HepG2 (cell line): ENCODE data around the gene PPP1R7. TPM values are rescaled to one million over a fixed set of nuclear protein-coding genes. Genes with fewer than 3 reads are reported as not detected.

Experiments used
- DPF2 ChIP-seq: sonication (generic); formaldehyde crosslinking; IDR thresholded peaks from 2 replicates; pipeline ENCODE4 v1.4.0; 2020; ENCODE audit warnings: mild to moderate bottlenecking, low read depth, missing genetic modification reagents, borderline replicate concordance
- GABPA ChIP-seq, 2 experiments: IDR thresholded peaks; 2 replicates each; pipeline ENCODE4 v1.6.1; 2011 to 2016; ENCODE audit warnings: low read depth in 2 of 2, low read length in 1 of 2, missing biosample characterization in 1 of 2, missing genetic modification characterization in 1 of 2
- KLF13 ChIP-seq: sonication (generic); formaldehyde crosslinking; IDR thresholded peaks from 2 replicates; pipeline ENCODE4 v1.4.0; 2020; ENCODE audit warnings: mild to moderate bottlenecking, missing genetic modification reagents
- NFE2 ChIP-seq: sonication (generic); formaldehyde crosslinking; IDR thresholded peaks from 2 replicates; pipeline ENCODE4 v1.4.0; 2020; ENCODE audit warnings: missing genetic modification reagents
- REPIN1 ChIP-seq: sonication (generic); formaldehyde crosslinking; IDR thresholded peaks from 2 replicates; pipeline ENCODE4 v1.8.0; 2022; ENCODE audit warnings: missing genetic modification reagents, low read depth, mild to moderate bottlenecking, borderline replicate concordance
- SRSF4 ChIP-seq: fragments of 200-400 bp; formaldehyde crosslinking; IDR thresholded peaks from one replicate; pipeline ENCODE4 v1.6.1; 2018; ENCODE audit warnings: mild to moderate bottlenecking, low read depth, low read length, moderate library complexity; ENCODE audit not compliant: poor library complexity, severe bottlenecking
- TCF7 ChIP-seq: sonication (generic); IDR thresholded peaks from 2 replicates; pipeline ENCODE4 v1.6.1; 2016; ENCODE audit warnings: antibody characterized with exemption, low read depth
- U2AF2 ChIP-seq: fragments of 200-400 bp; formaldehyde crosslinking; IDR thresholded peaks from 2 replicates; pipeline ENCODE4 v1.6.1; 2017; ENCODE audit warnings: low read depth, mild to moderate bottlenecking, low read length
- ZNF317 ChIP-seq: sonication (generic); formaldehyde crosslinking; IDR thresholded peaks from 2 replicates; pipeline ENCODE4 v1.5.0; 2020; ENCODE audit warnings: mild to moderate bottlenecking, missing genetic modification reagents
- ZNF552 ChIP-seq: sonication (generic); formaldehyde crosslinking; IDR thresholded peaks from 2 replicates; pipeline ENCODE4 v1.9.0; 2022; ENCODE audit warnings: missing genetic modification reagents, mild to moderate bottlenecking, borderline replicate concordance
- ZNF607 ChIP-seq: sonication (generic); formaldehyde crosslinking; IDR thresholded peaks from 2 replicates; pipeline ENCODE4 v1.5.1; 2020; ENCODE audit warnings: missing genetic modification reagents, mild to moderate bottlenecking, borderline replicate concordance
- ZNF674 ChIP-seq: sonication (generic); formaldehyde crosslinking; IDR thresholded peaks from 2 replicates; pipeline ENCODE4 v1.5.0; 2020; ENCODE audit warnings: low read depth, mild to moderate bottlenecking, missing genetic modification reagents
- polyA plus RNA-seq, 8 experiments: library from polyadenylated mRNA; depleted of rRNA in 3 of 8; stranded (reverse) in 7 of 8; unstranded in 1 of 8; fragments of >200 nt; fragmentation: Illumina TruSeq in 4 of 8; extraction: Trizol in 4 of 8; gene quantifications; 2 replicates each; pipeline versions ENCODE4 v1.2.1 to v1.2.3, GENCODE V29; 2011 to 2016; ENCODE audit warnings: low read depth in 4 of 8, missing spikeins in 1 of 8, mixed read lengths in 1 of 8; ENCODE audit not compliant: insufficient read depth in 1 of 8
- total RNA-seq, 5 experiments: library from RNA; depleted of rRNA; stranded (reverse); fragments of >200 nt; fragmentation: Illumina TruSeq; extraction: Trizol; gene quantifications; 2 replicates each; pipeline ENCODE4 v1.2.3, GENCODE V29; 2016; ENCODE audit warnings: low read depth in 1 of 5
- TF ChIP-seq, protein P1 (sequence below): sonication (generic); formaldehyde crosslinking; IDR thresholded peaks from 2 replicates; pipeline ENCODE4 v1.5.1; 2020; ENCODE audit warnings: missing genetic modification reagents, mild to moderate bottlenecking, borderline replicate concordance
- TF ChIP-seq, protein P2 (sequence below): sonication (generic); formaldehyde crosslinking; IDR thresholded peaks from 2 replicates; pipeline ENCODE4 v1.4.0; 2020; ENCODE audit warnings: mild to moderate bottlenecking, missing genetic modification reagents
- TF ChIP-seq, protein P3 (sequence below): sonication (generic); formaldehyde crosslinking; IDR thresholded peaks from 2 replicates; pipeline ENCODE4 v1.4.0; 2020; ENCODE audit warnings: missing genetic modification reagents
- TF ChIP-seq, protein P4 (sequence below), 2 experiments: IDR thresholded peaks; 2 replicates each; pipeline ENCODE4 v1.6.1; 2011 to 2012; ENCODE audit warnings: low read length in 2 of 2, borderline replicate concordance in 1 of 2, low read depth in 1 of 2, mild to moderate bottlenecking in 1 of 2, moderate library complexity in 1 of 2

PPP1R7 gene
- total and polyA plus RNA-seq, 2 of the 13 experiments (the other 11 are each of a cell fraction or from before 2014, with no cell fraction given): 33.3 to 67.9 TPM

DNA sequence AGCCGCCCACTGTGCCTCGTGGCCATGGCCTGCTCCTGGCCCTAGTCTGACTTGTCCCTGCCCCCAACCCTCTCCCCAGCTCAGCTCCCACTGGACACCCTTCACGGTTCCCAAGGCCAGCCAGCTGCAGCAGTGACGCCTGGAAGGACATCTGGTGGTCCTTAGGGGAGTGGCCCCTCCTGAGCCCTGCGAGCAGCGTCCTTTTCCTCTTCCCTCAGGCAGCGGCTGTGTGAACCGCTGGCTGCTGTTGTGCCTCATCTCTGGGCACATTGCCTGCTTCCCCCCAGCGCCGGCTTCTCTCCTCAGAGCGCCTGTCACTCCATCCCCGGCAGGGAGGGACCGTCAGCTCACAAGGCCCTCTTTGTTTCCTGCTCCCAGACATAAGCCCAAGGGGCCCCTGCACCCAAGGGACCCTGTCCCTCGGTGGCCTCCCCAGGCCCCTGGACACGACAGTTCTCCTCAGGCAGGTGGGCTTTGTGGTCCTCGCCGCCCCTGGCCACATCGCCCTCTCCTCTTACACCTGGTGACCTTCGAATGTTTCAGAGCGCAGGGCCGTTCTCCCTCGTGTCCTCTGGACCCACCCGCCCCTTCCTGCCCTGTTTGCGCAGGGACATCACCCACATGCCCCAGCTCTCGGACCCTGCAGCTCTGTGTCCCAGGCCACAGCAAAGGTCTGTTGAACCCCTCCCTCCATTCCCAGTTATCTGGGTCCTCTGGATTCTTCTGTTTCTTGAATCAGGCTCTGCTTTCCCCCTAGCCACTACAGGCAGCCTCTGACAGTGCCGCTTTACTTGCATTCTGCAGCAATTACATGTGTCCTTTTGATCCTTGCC lies 74.0 kb downstream of the PPP1R7 start (continued):
- no peak; the same call in 1 of the 2 replicates for TF ChIP-seq ZNF317 (CRISPR knock-in tag)
- TF ChIP-seq ZNF674 (CRISPR knock-in tag): no peak
- no peak; the same call in 1 of the 2 replicates for TF ChIP-seq ZNF552 (CRISPR knock-in tag)
- peak; percentile 78; the same call in 1 of the 2 replicates for TF ChIP-seq DPF2
- TF ChIP-seq, protein P1, sequence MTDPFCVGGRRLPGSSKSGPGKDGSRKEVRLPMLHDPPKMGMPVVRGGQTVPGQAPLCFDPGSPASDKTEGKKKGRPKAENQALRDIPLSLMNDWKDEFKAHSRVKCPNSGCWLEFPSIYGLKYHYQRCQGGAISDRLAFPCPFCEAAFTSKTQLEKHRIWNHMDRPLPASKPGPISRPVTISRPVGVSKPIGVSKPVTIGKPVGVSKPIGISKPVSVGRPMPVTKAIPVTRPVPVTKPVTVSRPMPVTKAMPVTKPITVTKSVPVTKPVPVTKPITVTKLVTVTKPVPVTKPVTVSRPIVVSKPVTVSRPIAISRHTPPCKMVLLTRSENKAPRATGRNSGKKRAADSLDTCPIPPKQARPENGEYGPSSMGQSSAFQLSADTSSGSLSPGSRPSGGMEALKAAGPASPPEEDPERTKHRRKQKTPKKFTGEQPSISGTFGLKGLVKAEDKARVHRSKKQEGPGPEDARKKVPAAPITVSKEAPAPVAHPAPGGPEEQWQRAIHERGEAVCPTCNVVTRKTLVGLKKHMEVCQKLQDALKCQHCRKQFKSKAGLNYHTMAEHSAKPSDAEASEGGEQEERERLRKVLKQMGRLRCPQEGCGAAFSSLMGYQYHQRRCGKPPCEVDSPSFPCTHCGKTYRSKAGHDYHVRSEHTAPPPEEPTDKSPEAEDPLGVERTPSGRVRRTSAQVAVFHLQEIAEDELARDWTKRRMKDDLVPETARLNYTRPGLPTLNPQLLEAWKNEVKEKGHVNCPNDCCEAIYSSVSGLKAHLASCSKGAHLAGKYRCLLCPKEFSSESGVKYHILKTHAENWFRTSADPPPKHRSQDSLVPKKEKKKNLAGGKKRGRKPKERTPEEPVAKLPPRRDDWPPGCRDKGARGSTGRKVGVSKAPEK (CRISPR knock-in tag): peak; percentile 98
- TF ChIP-seq, protein P2, sequence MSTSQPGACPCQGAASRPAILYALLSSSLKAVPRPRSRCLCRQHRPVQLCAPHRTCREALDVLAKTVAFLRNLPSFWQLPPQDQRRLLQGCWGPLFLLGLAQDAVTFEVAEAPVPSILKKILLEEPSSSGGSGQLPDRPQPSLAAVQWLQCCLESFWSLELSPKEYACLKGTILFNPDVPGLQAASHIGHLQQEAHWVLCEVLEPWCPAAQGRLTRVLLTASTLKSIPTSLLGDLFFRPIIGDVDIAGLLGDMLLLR: no peak
- no peak for TF ChIP-seq NFE2 (CRISPR knock-in tag)
- TF ChIP-seq, protein P3, sequence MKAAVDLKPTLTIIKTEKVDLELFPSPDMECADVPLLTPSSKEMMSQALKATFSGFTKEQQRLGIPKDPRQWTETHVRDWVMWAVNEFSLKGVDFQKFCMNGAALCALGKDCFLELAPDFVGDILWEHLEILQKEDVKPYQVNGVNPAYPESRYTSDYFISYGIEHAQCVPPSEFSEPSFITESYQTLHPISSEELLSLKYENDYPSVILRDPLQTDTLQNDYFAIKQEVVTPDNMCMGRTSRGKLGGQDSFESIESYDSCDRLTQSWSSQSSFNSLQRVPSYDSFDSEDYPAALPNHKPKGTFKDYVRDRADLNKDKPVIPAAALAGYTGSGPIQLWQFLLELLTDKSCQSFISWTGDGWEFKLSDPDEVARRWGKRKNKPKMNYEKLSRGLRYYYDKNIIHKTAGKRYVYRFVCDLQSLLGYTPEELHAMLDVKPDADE (CRISPR knock-in tag): peak; percentile 85; the same call in 1 of the 2 replicates
- 0 out of 2 replicates have a peak, but pooled peaks have one; percentile 40 for TF ChIP-seq TCF7
- 0 out of 2 replicates have a peak, but pooled peaks have one; percentile 26 for TF ChIP-seq REPIN1 (CRISPR knock-in tag)
- no peak for TF ChIP-seq SRSF4
- TF ChIP-seq, protein P4, sequence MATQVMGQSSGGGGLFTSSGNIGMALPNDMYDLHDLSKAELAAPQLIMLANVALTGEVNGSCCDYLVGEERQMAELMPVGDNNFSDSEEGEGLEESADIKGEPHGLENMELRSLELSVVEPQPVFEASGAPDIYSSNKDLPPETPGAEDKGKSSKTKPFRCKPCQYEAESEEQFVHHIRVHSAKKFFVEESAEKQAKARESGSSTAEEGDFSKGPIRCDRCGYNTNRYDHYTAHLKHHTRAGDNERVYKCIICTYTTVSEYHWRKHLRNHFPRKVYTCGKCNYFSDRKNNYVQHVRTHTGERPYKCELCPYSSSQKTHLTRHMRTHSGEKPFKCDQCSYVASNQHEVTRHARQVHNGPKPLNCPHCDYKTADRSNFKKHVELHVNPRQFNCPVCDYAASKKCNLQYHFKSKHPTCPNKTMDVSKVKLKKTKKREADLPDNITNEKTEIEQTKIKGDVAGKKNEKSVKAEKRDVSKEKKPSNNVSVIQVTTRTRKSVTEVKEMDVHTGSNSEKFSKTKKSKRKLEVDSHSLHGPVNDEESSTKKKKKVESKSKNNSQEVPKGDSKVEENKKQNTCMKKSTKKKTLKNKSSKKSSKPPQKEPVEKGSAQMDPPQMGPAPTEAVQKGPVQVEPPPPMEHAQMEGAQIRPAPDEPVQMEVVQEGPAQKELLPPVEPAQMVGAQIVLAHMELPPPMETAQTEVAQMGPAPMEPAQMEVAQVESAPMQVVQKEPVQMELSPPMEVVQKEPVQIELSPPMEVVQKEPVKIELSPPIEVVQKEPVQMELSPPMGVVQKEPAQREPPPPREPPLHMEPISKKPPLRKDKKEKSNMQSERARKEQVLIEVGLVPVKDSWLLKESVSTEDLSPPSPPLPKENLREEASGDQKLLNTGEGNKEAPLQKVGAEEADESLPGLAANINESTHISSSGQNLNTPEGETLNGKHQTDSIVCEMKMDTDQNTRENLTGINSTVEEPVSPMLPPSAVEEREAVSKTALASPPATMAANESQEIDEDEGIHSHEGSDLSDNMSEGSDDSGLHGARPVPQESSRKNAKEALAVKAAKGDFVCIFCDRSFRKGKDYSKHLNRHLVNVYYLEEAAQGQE (IDR thresholded peaks at IDR 0.05; ENCODE audit: borderline replicate concordance in 1 of 2, low read depth in 1 of 2, low read length in 2 of 2): peak in 1 of 2 experiments; percentile 15; a peak in 1 of 4 replicates
- TF ChIP-seq ZNF607 (CRISPR knock-in tag): peak; percentile 82; the same call in 1 of the 2 replicates
- TF ChIP-seq GABPA (IDR thresholded peaks at IDR 0.05; ENCODE audit: low read depth, low read length): no peak
- TF ChIP-seq GABPA (CRISPR knock-in tag; IDR thresholded peaks at IDR 0.05; ENCODE audit: low read depth): peak; percentile 34; the same call in 1 of the 2 replicates
- no peak for TF ChIP-seq U2AF2
- peak; percentile 44; the same call in 1 of the 2 replicates for TF ChIP-seq KLF13 (CRISPR knock-in tag)
